ENCODE data around the gene HECTD2.
"Not testable (repeated sequence)": the region's sequence is repeated elsewhere in the genome, so short reads cannot be mapped to it uniquely, and the experiment has no call there.

Gene HECTD2

DNA sequence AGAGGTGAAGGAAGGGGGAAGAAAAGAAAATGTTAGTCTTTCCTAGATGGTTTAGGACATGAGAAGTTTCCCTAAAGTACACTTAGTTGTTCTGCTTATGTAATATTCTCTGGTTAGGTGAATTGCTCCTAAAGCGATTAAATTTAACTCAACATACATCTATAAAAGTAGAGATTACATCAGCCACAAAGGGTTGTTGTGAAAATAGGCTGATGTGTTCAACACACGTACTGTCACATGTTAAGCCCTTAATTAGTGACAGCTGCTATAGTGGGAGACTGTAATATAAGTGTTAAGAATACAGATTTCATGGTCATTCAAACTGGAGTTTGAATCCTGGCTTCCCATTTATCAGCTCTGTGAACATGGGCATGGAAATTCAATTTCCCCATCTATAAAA lies 12.8 kb downstream of the HECTD2 start:
- no peak overlapping the region for H3K4me3 ChIP-seq (ENCODE audit: control insufficient read depth, low read depth, low read length)
- TF ChIP-seq, protein P1, sequence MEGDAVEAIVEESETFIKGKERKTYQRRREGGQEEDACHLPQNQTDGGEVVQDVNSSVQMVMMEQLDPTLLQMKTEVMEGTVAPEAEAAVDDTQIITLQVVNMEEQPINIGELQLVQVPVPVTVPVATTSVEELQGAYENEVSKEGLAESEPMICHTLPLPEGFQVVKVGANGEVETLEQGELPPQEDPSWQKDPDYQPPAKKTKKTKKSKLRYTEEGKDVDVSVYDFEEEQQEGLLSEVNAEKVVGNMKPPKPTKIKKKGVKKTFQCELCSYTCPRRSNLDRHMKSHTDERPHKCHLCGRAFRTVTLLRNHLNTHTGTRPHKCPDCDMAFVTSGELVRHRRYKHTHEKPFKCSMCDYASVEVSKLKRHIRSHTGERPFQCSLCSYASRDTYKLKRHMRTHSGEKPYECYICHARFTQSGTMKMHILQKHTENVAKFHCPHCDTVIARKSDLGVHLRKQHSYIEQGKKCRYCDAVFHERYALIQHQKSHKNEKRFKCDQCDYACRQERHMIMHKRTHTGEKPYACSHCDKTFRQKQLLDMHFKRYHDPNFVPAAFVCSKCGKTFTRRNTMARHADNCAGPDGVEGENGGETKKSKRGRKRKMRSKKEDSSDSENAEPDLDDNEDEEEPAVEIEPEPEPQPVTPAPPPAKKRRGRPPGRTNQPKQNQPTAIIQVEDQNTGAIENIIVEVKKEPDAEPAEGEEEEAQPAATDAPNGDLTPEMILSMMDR (IDR thresholded peaks at IDR 0.05; ENCODE audit: control insufficient read depth, insufficient read depth, low read depth, low read length, missing control alignments): no peak
- no peak for DNase-seq (ENCODE audit: low read depth)

DNA sequence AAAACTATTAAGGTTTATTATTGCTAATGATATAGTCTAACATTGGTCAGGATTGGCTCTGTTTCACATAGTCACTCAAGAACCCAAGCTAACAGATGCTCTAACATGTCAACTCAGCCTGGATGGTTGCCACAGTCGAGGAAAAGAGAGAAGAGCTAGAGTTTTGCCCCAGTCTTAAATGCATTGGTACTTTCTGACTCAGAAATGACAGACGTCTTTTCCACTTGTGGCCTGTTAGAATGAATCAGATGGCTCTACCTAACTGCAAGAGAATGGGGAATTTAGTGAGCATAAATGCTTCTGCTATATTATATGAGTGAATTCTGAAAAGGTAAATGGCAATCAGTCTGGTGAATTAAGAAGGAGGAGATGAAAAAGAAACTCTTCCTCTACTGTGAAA lies 13.9 kb downstream of the HECTD2 start:
- no peak for DNase-seq (ENCODE audit: low read depth)
- TF ChIP-seq, protein P1 (IDR thresholded peaks at IDR 0.05; ENCODE audit: control insufficient read depth, insufficient read depth, low read depth, low read length, missing control alignments): no peak
- H3K4me3 ChIP-seq (ENCODE audit: control insufficient read depth, low read depth, low read length): no peak overlapping the region

DNA sequence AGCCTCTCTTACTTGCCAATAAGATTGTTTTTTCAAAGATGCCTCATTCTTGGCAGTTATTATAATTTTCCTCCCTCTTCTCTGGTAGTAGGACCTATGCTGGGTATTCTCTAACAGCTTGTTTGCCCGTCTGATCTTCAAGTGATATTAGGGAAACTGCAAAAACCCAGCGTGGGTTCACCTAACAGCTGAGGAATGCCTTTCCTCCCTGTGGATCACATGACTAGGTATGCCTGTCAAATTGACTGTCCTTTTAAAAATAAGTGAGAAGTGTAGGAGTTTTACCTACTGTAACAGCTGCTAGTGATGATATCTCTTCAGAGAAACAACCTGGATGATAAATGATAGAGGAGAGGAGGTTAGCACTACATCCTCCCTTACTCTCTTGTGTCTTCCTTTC lies 22.0 kb downstream of the HECTD2 start:
- TF ChIP-seq, protein P1 (IDR thresholded peaks at IDR 0.05; ENCODE audit: control insufficient read depth, insufficient read depth, low read depth, low read length, missing control alignments): no peak

DNA sequence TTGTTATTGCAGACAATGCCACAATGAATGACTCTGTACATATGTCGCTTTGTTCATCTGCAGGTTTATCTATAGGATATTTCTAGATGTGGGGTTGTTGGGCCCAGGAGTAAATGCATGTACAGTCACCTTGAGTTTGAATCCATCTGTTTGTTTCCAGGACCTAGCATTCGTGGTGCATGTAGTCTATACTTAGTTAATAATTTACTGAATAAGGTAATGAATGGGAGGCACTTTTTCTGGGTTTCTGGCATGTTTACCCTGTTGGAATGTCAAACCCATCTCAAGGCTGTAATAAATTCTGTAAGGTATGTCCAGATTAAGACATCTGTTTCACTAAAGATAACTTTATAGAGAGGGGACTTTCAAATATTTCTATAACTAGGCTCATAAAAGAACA lies 23.5 kb downstream of the HECTD2 start:
- TF ChIP-seq, protein P1 (IDR thresholded peaks at IDR 0.05; ENCODE audit: control insufficient read depth, insufficient read depth, low read depth, low read length, missing control alignments): no peak
- no peak for DNase-seq (ENCODE audit: low read depth)
- no peak overlapping the region for H3K4me3 ChIP-seq (ENCODE audit: control insufficient read depth, low read depth, low read length)

More for the DNA sequence above, 22.0 kb downstream of the HECTD2 start:
- no peak overlapping the region for H3K4me3 ChIP-seq (ENCODE audit: control insufficient read depth, low read depth, low read length)
- no peak for DNase-seq (ENCODE audit: low read depth)

DNA sequence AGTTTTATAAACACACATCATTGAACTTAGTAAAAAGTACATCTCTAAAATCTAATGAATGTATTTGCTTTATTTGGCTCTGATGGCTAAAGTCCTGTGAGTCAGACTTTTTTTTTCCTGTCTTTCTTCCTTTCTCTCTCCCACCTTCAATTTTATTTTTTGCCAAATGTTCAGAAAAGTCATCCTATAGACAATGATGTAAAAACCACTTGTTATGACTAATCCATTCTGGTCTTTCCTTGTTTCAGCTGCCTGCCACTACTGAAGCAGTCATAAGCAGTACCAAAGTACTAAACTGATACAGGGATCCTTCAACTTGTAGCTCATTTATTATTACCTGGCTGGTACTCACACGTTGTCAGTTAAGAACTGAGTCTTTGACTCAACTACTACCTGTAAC lies 23.9 kb downstream of the HECTD2 start:
- TF ChIP-seq, protein P1 (IDR thresholded peaks at IDR 0.05; ENCODE audit: control insufficient read depth, insufficient read depth, low read depth, low read length, missing control alignments): no peak
- no peak for DNase-seq (ENCODE audit: low read depth)
- no peak overlapping the region for H3K4me3 ChIP-seq (ENCODE audit: control insufficient read depth, low read depth, low read length)

DNA sequence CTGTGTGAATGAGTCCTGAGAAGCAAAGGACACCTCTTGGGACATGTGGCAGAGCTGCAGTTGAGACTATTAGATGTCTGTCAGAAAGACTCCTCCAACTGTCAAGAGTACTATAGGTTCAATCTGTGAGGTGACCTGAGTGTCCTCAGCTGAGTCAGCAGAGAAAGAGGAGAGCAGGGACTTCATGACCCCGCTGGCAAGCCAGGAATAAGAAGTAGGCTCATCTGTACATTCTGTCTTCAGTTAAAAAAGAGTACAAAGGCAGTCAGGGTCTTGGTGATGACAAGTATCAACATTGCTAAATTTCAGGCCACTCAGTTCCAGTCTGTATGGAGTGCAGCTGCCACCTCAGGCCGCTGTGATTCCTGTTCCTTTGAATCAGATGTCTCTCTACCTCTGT lies 25.1 kb downstream of the HECTD2 start:
- TF ChIP-seq, protein P1 (IDR thresholded peaks at IDR 0.05; ENCODE audit: control insufficient read depth, insufficient read depth, low read depth, low read length, missing control alignments): no peak
- DNase-seq (ENCODE audit: low read depth): no peak
- H3K4me3 ChIP-seq (ENCODE audit: control insufficient read depth, low read depth, low read length): no peak overlapping the region

DNA sequence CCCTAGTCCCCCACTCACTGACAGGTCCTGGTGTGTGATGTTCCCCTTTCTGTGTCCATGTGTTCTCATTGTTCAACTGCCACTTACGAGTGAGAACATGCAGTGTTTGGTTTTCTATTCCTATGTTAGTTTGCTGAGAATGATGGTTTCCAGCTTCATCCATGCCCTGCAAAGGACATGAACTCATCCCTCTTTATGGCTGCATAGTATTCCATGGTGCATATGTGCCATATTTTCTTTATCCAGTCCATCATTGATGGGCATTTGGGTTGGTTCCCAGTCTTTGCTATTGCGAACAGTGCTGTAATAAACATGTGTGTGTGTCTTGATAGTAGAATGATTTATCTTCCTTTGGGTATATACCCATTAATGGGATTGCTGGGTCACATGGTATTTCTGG lies 28.1 kb downstream of the HECTD2 start:
- DNase-seq (ENCODE audit: low read depth); H3K4me3 ChIP-seq (ENCODE audit: control insufficient read depth, low read depth, low read length): not testable (repeated sequence)

All from AG09309 (cell line).